ENCODE data around the gene SKI. TPM values are rescaled to one million over a fixed set of nuclear protein-coding genes. Genes with fewer than 3 reads are reported as not detected.
A peak's percentile ranks its signal among the peaks of the same experiment; 100 is the strongest.

Gene SKI
- total RNA-seq, 3 donors from 2014 or later = 26.8 to 86.6 (median 29.0) TPM

DNA sequence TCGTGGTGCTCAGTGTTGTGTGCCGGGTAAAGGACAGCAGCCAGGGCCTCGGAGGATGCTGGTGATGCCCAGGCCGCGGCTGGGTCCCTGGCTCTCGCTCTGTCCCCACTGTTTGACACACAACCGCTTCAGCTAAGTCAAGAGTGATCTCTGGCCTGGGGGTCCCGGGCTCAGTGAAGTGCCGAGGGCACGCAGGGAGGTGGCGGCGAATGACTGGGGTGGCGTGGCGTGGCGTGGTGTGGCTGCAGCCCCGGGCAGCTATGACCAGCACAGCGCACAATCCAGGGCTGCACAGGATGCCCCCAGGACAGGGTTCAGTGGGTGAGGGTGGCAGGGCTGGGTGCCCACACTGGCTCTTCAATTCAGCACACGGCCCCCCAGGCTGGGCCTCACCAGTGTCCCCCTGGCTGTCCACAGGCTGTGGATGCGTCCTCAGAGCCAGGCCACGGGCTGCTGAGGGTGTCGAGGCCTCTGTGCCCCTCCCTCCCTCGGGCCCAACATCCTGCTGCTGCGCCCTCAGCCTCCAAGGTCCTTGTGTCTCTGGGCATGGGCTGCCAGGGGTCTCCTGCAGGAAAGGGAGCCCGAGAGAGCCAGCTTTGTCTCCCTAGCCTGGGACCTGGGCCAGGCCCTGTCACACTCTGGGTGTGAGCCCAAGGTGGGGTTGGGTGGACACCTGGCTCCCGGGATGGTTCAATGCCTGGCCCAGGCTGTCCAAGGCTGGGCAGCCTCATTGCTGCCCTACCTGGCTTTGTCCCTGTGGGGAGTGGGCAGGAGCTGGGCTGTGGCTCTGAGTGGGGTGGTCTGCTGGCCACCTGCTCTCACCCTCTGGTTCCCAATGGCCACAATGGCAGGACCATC, 12.0 kb upstream of the SKI start:
- intact Hi-C loops (cut with DNase I, micrococcal nuclease) = no loop called here
- no peaks in the 10 kb centered on the region for H3K9me3 ChIP-seq
- H3K4me1 ChIP-seq (ENCODE audit: low read depth) = peaks cover 15% of the 10 kb centered on the region
- DNase-seq = peak in 1 of 3 donors; percentile 22
- TF ChIP-seq CTCF (IDR thresholded peaks at IDR 0.05) = no peak
- H3K4me3 ChIP-seq = no peak overlapping the region
- H3K36me3 ChIP-seq (ENCODE audit: low read depth) = no peaks in the 10 kb centered on the region
- ATAC-seq = no peak

GRCh38 chr1:2216767-2217058, 11.4 kb upstream of the SKI start:
- no peaks in the 10 kb centered on the region for H3K9me3 ChIP-seq
- no peak for ATAC-seq
- H3K4me1 ChIP-seq (ENCODE audit: low read depth) = peaks cover 15% of the 10 kb centered on the region
- H3K4me3 ChIP-seq = no peak overlapping the region
- peak in 1 of 3 donors; percentile 21 for DNase-seq
- H3K36me3 ChIP-seq (ENCODE audit: low read depth) = no peaks in the 10 kb centered on the region
- intact Hi-C loops (cut with DNase I, micrococcal nuclease) = no loop called here
- no peak for TF ChIP-seq CTCF (IDR thresholded peaks at IDR 0.05)

DNA sequence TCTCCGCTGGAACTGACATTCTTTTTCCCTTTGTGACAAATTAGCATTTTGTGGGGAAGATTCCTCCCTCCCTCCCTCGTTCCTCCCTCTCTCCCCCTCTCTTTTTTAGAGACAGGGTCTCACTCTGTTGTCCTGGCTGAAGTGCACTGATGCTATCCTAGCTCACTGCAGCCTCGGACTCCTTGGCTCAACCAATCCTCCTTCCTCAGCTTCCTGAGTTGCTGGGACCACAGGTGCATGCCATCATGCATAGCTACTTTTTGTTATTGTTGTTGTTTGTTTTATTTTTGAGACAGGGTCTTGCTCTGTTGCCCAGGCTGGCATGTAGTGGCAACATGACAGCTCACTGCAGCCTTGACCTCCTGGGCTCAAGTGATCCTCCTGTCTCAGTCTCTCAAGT, 6.8 kb upstream of the SKI start:
- no peaks in the 10 kb centered on the region for H3K36me3 ChIP-seq (ENCODE audit: low read depth)
- no peak for DNase-seq
- intact Hi-C loops (cut with DNase I, micrococcal nuclease) = no loop called here
- no peak for ATAC-seq
- TF ChIP-seq CTCF (IDR thresholded peaks at IDR 0.05) = no peak
- no peak overlapping the region for H3K4me3 ChIP-seq
- no peaks in the 10 kb centered on the region for H3K4me1 ChIP-seq (ENCODE audit: low read depth)
- no peaks in the 10 kb centered on the region for H3K9me3 ChIP-seq

DNA sequence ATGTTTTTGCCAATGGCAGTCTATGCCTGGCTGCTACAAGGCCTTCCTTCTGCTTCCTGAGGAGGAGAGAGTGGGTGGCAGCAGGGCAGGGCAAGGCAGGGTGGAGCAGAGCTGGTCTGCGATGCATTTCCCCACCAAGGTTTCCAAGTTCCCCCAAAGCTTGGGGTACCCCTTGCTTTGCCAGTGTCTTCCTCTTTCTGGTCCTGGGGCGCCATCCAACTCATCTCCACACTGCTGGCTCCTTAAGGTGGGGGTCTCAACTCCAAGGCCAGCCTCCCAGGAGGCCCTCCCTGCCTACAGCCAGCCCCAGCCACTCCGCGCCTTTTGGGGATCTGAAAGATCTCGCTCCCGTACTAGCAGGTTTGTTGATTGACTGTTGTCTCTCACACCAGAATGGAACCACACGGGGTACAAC, 3.9 kb upstream of the SKI start:
- TF ChIP-seq CTCF (IDR thresholded peaks at IDR 0.05) = no peak
- Histone ChIP-seq H3K4me1 (ENCODE audit: low read depth) (no peaks in the 10 kb centered on the region), H3K36me3 (ENCODE audit: low read depth) (no peaks in the 10 kb centered on the region), H3K4me3 (no peak overlapping the region), H3K9me3 (no peaks in the 10 kb centered on the region)
- intact Hi-C loops (cut with DNase I, micrococcal nuclease) = no loop called here
- ATAC-seq = no peak
- no peak for DNase-seq

- Histone ChIP-seq H3K9me3 (no peaks in the 10 kb centered on the region), H3K4me1 (ENCODE audit: low read depth) (peaks cover 5% of the 10 kb centered on the region), H3K4me3 (no peak overlapping the region), H3K36me3 (ENCODE audit: low read depth) (no peaks in the 10 kb centered on the region)
- no peak for ATAC-seq
- TF ChIP-seq CTCF (IDR thresholded peaks at IDR 0.05) = no peak
- intact Hi-C loops (cut with DNase I, micrococcal nuclease) = no loop called here
- DNase-seq = peak in 2 of 3 donors; percentile 27 to 52
These were observed 3.3 kb upstream of the SKI start for GRCh38 chr1:2224631-2225428.

All from mucosa of descending colon (tissue), 3 donors.